SU-DHL-6 (cell line): ENCODE data around the gene GC.
"Not testable (repeated sequence)": the region's sequence is repeated elsewhere in the genome, so short reads cannot be mapped to it uniquely, and the experiment has no call there.

ENCODE experiments used
- CTCF ChIP-seq: fragments of 200-600 bp; sonication (generic); IDR thresholded peaks from one replicate; pipeline ENCODE4 v1.5.1; 2017; ENCODE audit warnings: antibody characterized with exemption, mild to moderate bottlenecking, low read length, moderate library complexity; ENCODE audit not compliant: insufficient read depth, poor library complexity, severe bottlenecking
- EZH2phosphoT487 ChIP-seq: fragments of 200-600 bp; sonication (generic), shearing (Covaris generic); conservative IDR thresholded peaks from 2 replicates; pipeline ENCODE4 v1.6.1; 2018; ENCODE audit warnings: mild to moderate bottlenecking, antibody characterized with exemption, low read length, moderate library complexity, mixed read lengths

DNA sequence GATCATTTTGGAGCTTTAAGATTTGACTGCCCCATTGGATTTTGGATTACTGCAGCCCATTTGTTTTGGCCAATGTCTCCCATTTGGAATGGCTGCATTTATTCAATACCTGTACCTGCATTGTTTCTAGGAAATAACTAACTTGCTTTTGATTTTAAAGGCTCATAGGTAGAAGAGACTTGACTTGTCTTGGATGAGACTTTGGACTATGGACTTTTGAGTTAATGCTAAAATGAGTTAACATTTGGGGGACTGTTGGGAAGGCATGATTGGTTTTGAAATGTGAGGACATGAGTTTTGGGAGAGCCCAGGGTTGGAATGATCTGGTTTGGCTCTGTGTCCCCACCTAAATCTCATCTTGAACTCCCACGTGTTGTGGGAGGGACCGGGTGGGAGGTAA lies 45.1 kb downstream of the GC start:
- not testable (repeated sequence) for TF ChIP-seq CTCF, EZH2phosphoT487
